Small intestine (tissue), 7 donors: ENCODE data around the gene TFF1. TPM values are rescaled to one million over a fixed set of nuclear protein-coding genes. Genes with fewer than 3 reads are reported as not detected.

Experiments used
- DNase-seq, 2 donors: peaks; one replicate each; pipeline versions ENCODE4 v3.0.0 to v3.0.0-alpha.2; 2013
- FAIRE-seq: peaks from 2 replicates; lab custom pipeline; 2012; peaks lifted over from hg19 to GRCh38; lab: Jason Lieb, UNC
- H3K27ac ChIP-seq, 3 donors: one replicate each; pipeline ENCODE4 v1.5.1; 2013; ENCODE audit warnings: low read length in 2 of 3, mild to moderate bottlenecking in 2 of 3, control low read depth in 1 of 3, inconsistent platforms in 1 of 3, low read depth in 1 of 3, moderate library complexity in 1 of 3
- H3K27me3 ChIP-seq, 3 donors: one replicate each; pipeline ENCODE4 v1.6.1; 2013; ENCODE audit warnings: low read length in 3 of 3, inconsistent platforms in 1 of 3; ENCODE audit not compliant: control insufficient read depth in 3 of 3, insufficient read depth in 3 of 3
- H3K36me3 ChIP-seq, 3 donors: one replicate each; pipeline ENCODE4 v1.6.1; 2013; ENCODE audit warnings: low read length in 3 of 3, inconsistent platforms in 1 of 3, low read depth in 1 of 3, mild to moderate bottlenecking in 1 of 3, moderate library complexity in 1 of 3; ENCODE audit not compliant: control insufficient read depth in 3 of 3, insufficient read depth in 2 of 3
- H3K4me1 ChIP-seq, 3 donors: one replicate each; pipeline ENCODE4 v1.6.1; 2013; ENCODE audit warnings: low read length in 2 of 3, inconsistent platforms in 1 of 3, low read depth in 1 of 3, mild to moderate bottlenecking in 1 of 3, moderate library complexity in 1 of 3; ENCODE audit not compliant: control insufficient read depth in 3 of 3, insufficient read depth in 2 of 3
- H3K4me3 ChIP-seq, 3 donors: one replicate each; pipeline ENCODE4 v1.5.1; 2013; ENCODE audit warnings: low read length in 3 of 3, control low read depth in 1 of 3, inconsistent platforms in 1 of 3, low read depth in 1 of 3, mild to moderate bottlenecking in 1 of 3, moderate library complexity in 1 of 3
- H3K9me3 ChIP-seq, 2 donors: one replicate each; pipeline ENCODE4 v1.6.1; 2013; ENCODE audit warnings: low read depth in 1 of 2, low read length in 1 of 2; ENCODE audit not compliant: control insufficient read depth in 2 of 2, insufficient read depth in 1 of 2
- WGBS, 3 donors: extraction: QIAGEN DNeasy Blood & Tissue Kit; methylation state at CpG; one replicate each; pipeline ENCODE4 v1.1.7; 2013; 5-methylcytosine and 5-hydroxymethylcytosine counted together
- polyA plus RNA-seq, 4 donors: library from polyadenylated mRNA; stranded (reverse) in 3 of 4; unstranded in 1 of 4; fragments of 200-250 nt in 3 of 4; fragments of 120-200 nt in 1 of 4; gene quantifications; one replicate each; pipeline versions ENCODE4 v1.2.1 to v1.2.3, GENCODE V29; 2013
- donor health status: healthy with polysubstance abuse.
- donor health status: control.
- donor health status: control.
- donor health status: Bipolar disorder and iron deficiency.
- donor health status: healthy.

Gene TFF1
- polyA plus RNA-seq, 4 donors: 14.5 to 187 (median 137) TPM

DNA sequence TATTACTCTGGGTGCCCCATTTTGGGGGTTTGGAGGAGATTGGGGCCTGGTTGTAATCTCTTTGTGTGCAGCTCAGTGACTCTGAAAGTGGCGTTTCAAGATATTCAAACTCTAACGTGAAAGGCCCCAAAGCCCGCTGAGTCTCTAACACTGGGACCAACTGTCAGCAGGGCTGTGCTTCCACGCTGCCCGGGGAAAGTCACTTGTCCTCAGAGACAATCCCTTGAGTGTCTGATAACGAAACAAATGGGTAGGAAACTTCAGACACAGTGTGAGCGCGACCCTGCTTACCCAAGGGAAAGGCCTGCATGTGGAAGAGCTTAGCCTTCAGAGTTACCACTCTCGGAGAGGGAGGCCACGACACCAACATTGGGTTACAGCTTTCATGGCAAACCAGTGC, 38.2 kb upstream of the TFF1 start:
- DNase-seq (no peak), FAIRE-seq (no peak)
- H3K27ac ChIP-seq: peak overlapping the region in 2 of 3 donors; percentile 50 to 55
- no peaks in the 10 kb centered on the region for H3K36me3 ChIP-seq
- H3K4me3 ChIP-seq: peak overlapping the region in 1 of 3 donors; percentile 38
- no peaks in the 10 kb centered on the region for H3K27me3 ChIP-seq
- H3K9me3 ChIP-seq: no peaks in the 10 kb centered on the region
- WGBS, 3 donors: 74 to 79% (median 79%) methylated on average over 10 of the region's 10 CpGs
- H3K4me1 ChIP-seq: peaks cover 0 to 7% (median 3%) of the 10 kb centered on the region in 3 donors

DNA sequence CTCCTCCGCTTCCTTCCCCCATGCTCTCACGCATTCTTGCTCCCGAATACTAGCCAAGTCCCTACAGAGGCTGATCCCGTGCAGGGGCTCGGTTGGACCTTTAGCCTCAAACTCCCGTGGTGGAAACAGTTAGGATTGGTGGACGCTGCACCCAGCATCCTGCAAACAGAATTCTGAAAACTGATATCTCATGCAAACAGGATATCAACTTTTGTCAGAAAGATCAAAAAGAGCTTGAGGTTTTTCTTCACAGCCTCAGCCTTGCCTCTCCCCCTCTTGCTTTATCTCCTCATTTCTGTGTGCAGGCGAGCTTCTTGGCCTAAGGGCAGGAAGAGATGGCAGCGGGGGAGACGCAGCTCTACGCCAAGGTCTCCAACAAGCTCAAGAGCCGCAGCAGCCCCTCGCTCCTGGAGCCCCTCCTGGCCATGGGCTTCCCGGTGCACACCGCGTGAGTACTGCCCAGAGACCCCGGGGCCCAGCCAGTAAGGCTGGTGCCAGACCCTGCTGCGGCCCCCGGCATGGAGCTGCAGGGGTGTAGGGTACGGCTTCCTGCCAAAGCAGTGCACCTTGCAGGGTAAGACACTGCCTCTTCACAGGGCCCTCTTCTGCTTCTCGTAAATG, 37.4 kb upstream of the TFF1 start, which contains the start of gene UBASH3A:
TSS of gene UBASH3A (plus strand) at position 292 of the 621 bp plus-strand sequence. CDS start at position 336, 44 bp downstream.
- no peak for FAIRE-seq
- Histone ChIP-seq H3K4me3 (peak within 1 kb of the TSS in 1 of 3 donors; percentile 38), H3K27me3 (no peaks in the 10 kb centered on the region), H3K4me1 (peaks cover 0 to 13% (median 3%) of the 10 kb centered on the region in 3 donors), H3K27ac (peak within 1 kb of the TSS in 2 of 3 donors; percentile 50 to 67), H3K9me3 (no peaks in the 10 kb centered on the region), H3K36me3 (no peaks in the 10 kb centered on the region)
- WGBS, 3 donors: 71 to 86% (median 77%) methylated on average over 21 of the region's 21 CpGs
- DNase-seq: peak in 1 of 2 donors; percentile 41

- FAIRE-seq (no peak), DNase-seq (no peak)
- 56 to 72% (median 61%) methylated on average over 2 of the region's 2 CpGs for WGBS, 3 donors
- Histone ChIP-seq H3K9me3 (no peaks in the 10 kb centered on the region), H3K36me3 (no peaks in the 10 kb centered on the region), H3K27ac (peak overlapping the region in 1 of 3 donors; percentile 2), H3K4me1 (peaks cover 0 to 21% (median 2%) of the 10 kb centered on the region in 3 donors), H3K27me3 (no peaks in the 10 kb centered on the region), H3K4me3 (no peak overlapping the region)
These were observed 35.5 kb upstream of the TFF1 start for GRCh38 chr21:42401820-42402251.

- FAIRE-seq: no peak
These were observed 34.8 kb upstream of the TFF1 start for GRCh38 chr21:42401154-42401553.

DNA sequence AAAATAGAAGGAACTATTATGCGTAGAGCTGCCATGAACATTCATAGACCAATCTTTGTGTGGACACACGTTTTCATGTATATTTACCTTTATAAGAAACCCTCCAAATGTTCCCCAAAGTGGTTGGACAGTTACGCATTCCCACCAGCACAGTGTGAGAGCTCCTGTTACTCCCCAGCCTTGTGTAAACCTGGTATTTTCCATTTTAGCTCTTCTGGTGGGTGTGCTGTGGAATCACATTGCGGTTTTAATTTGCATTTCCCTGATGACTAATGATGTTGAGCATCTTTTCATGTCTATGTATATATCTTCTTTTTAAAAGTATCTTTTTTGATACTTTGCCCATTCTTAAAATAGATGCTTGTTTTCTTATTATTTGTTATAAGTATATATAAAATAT, 34.2 kb upstream of the TFF1 start:
- 76 to 85% (median 78%) methylated on average over 4 of the region's 4 CpGs for WGBS, 3 donors
- H3K27me3 ChIP-seq: no peaks in the 10 kb centered on the region
- FAIRE-seq: no peak

More at GRCh38 chr21:42401154-42401553, 34.8 kb upstream of the TFF1 start:
- no peaks in the 10 kb centered on the region for H3K36me3 ChIP-seq
- H3K27me3 ChIP-seq: no peaks in the 10 kb centered on the region
- no peaks in the 10 kb centered on the region for H3K9me3 ChIP-seq
- peaks cover 0 to 21% (median 2%) of the 10 kb centered on the region in 3 donors for H3K4me1 ChIP-seq
- H3K27ac ChIP-seq: peak overlapping the region in 1 of 3 donors; percentile 2
- DNase-seq: no peak
- WGBS, 3 donors: 55 to 67% (median 62%) methylated on average over 3 of the region's 3 CpGs
- no peak overlapping the region for H3K4me3 ChIP-seq

DNA sequence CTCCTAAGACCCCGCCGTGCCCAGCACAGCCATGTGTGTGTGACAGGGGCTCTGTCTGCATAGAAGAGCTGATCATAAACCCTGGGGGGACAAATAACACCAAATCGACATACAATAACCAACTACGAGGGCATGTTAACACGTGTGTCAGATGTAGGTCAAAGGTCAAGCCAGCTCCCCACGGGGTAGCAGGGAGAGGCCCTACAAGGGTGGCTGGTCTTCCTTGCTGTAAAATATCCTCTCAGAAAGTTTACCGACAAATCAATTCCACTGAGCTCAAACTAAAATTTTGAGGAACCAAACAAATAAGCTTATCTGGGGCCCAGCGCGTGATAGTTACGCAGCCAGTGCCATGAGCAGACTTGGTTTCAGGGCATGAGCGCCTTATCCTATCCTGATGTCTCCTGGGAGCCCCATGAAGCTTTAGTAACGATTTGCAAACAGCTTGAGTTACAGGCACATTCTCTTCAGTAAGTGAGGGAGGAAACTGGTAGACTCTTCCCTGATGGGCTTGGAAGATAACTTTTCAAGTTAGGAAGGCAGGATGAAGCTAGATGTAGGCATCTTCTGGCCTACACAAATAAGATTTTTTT, 32.2 kb upstream of the TFF1 start:
- Histone ChIP-seq H3K36me3 (no peaks in the 10 kb centered on the region), H3K27me3 (no peaks in the 10 kb centered on the region), H3K4me1 (peaks cover 0 to 21% (median 2%) of the 10 kb centered on the region in 3 donors), H3K27ac (peak overlapping the region in 1 of 3 donors; percentile 54), H3K4me3 (no peak overlapping the region), H3K9me3 (no peaks in the 10 kb centered on the region)
- DNase-seq (peak in 1 of 2 donors; percentile 78), FAIRE-seq (no peak)
- WGBS, 3 donors: 62 to 68% (median 68%) methylated on average over 12 of the region's 12 CpGs

More for the DNA sequence above, 34.2 kb upstream of the TFF1 start:
- Histone ChIP-seq H3K36me3 (no peaks in the 10 kb centered on the region), H3K4me1 (peaks cover 0 to 21% (median 2%) of the 10 kb centered on the region in 3 donors), H3K27ac (no peak overlapping the region), H3K4me3 (no peak overlapping the region), H3K9me3 (no peaks in the 10 kb centered on the region)
- no peak for DNase-seq

GRCh38 chr21:42397746-42398394, 31.5 kb upstream of the TFF1 start:
- Histone ChIP-seq H3K4me1 (peaks cover 0 to 20% (median 2%) of the 10 kb centered on the region in 3 donors), H3K27ac (peak overlapping the region in 1 of 3 donors; percentile 54), H3K27me3 (no peaks in the 10 kb centered on the region), H3K4me3 (no peak overlapping the region), H3K36me3 (no peaks in the 10 kb centered on the region), H3K9me3 (no peaks in the 10 kb centered on the region)
- FAIRE-seq: no peak
- WGBS, 3 donors: 86 to 92% (median 90%) methylated on average over 14 of the region's 14 CpGs
- DNase-seq: no peak
